ENCODE data around the gene DCC. TPM values are rescaled to one million over a fixed set of nuclear protein-coding genes. Genes with fewer than 3 reads are reported as not detected.

The DCC gene
- total RNA-seq, 1 experiment from 2014 or later, result not detected

GRCh38 chr18:52451256-52451655 is 111.3 kb downstream of the DCC start:
- Histone ChIP-seq H3K4me1 (ENCODE audit: control insufficient read depth in 1 of 2, insufficient read depth in 2 of 2, low read length in 2 of 2) (no peaks in the 10 kb centered on the region), H3K4me3 (replicated peaks in 1 of 2; ENCODE audit: low read depth in 1 of 2, low read length in 2 of 2) (no peak overlapping the region), H3K27me3 (ENCODE audit: insufficient read depth, low read length) (no peaks in the 10 kb centered on the region), H3K27ac (ENCODE audit: low read depth, low read length) (no peak overlapping the region), H3K4me2 (ENCODE audit: low read length) (no peak overlapping the region), H3K9ac (ENCODE audit: low read length) (no peak overlapping the region), H3K79me2 (ENCODE audit: insufficient read depth, low read length) (no peaks in the 10 kb centered on the region), H3K9me3 (ENCODE audit: control insufficient read depth in 1 of 2, insufficient read depth in 1 of 2, low read depth in 1 of 2, low read length in 2 of 2) (peaks cover 0 to 30% of the 10 kb centered on the region in 2 experiments; a peak in 2 of 4 replicates), H3K9me2 (ENCODE audit: insufficient read depth) (no peaks in the 10 kb centered on the region), H4K20me1 (ENCODE audit: insufficient read depth) (no peaks in the 10 kb centered on the region), H2AFZ (ENCODE audit: low read depth, low read length, poor library complexity, severe bottlenecking) (no peak overlapping the region), H3K36me3 (ENCODE audit: control insufficient read depth in 1 of 2, insufficient read depth in 2 of 2, low read length in 2 of 2) (no peaks in the 10 kb centered on the region)
- no TSS peak for BruUV-seq (replicated peaks)
- ATAC-seq, result no peak
- ChIA-PET CTCF (no interaction called here), RAD21 (ENCODE audit: low non-redundant PET in 1 of 2, low total read pairs in 2 of 2, uncharacterized antibody in 2 of 2, unreplicated experiment in 2 of 2) (no interaction called here), POLR2A (no interaction called here)
- DNase-seq (ENCODE audit: low read depth, low spot score), result no peak
- intact Hi-C loops (cut with micrococcal nuclease), result no loop called here
- TF ChIP-seq ZBTB33 (IDR thresholded peaks at IDR 0.05; ENCODE audit: extremely low read depth, insufficient replicate concordance, low read length) (no peak), ATF3 (IDR thresholded peaks at IDR 0.05) (no peak), ZFX (IDR thresholded peaks at IDR 0.05) (no peak), EGR1 (IDR thresholded peaks at IDR 0.05; ENCODE audit: low read depth) (no peak), CTCF (IDR thresholded peaks at IDR 0.05 in 2 of 3, conservative IDR thresholded peaks at IDR 0.05 in 1 of 3; ENCODE audit: borderline replicate concordance in 1 of 3, insufficient read depth in 1 of 3, low read depth in 2 of 3, low read length in 2 of 3) (no peak), TCF7L2 (IDR thresholded peaks at IDR 0.05; ENCODE audit: borderline replicate concordance, extremely low read depth, insufficient read depth, insufficient read length) (no peak), POLR2A (IDR thresholded peaks at IDR 0.05; ENCODE audit: borderline replicate concordance, extremely low read depth, insufficient read depth, insufficient read length) (no peak)

Data from HCT116 (cell line).